Pancreas (tissue), 10 donors: Measurements from ENCODE around the gene LRRC57. TPM values are rescaled to one million over a fixed set of nuclear protein-coding genes. Genes with fewer than 3 reads are reported as not detected.

Source experiments
- ATAC-seq, 4 donors: fragments of 200-7000 bp; cut with Tn5 transposase; one replicate each; pipeline versions ENCODE4 v1.8.0 to v1.9.1; 2020; ENCODE audit warnings: mild to moderate bottlenecking in 4 of 4, moderate library complexity in 4 of 4
- DNase-seq, 6 donors: peaks; one replicate each; pipeline ENCODE4 v3.0.0-alpha.2; 2020
- FAIRE-seq: peaks from 2 replicates; lab custom pipeline; 2012; peaks lifted over from hg19 to GRCh38; lab: Jason Lieb, UNC
- H3K27ac ChIP-seq, 4 donors: fragments of 200-600 bp; sonication (generic); 1 replicate in 3 of 4; 2 replicates in 1 of 4; pipeline versions ENCODE4 v1.5.0 to v1.8.0; 2020
- H3K27me3 ChIP-seq, 4 donors: fragments of 200-600 bp; one replicate each; pipeline ENCODE4 v1.8.0; 2021
- H3K36me3 ChIP-seq, 3 donors: fragments of 200-600 bp; sonication (generic) in 1 of 3; one replicate each; pipeline versions ENCODE4 v1.5.0 to v1.8.0; 2020 to 2021
- H3K4me1 ChIP-seq, 3 donors: fragments of 200-600 bp; one replicate each; pipeline ENCODE4 v1.8.0; 2021
- H3K4me3 ChIP-seq, 4 donors: fragments of 200-600 bp; sonication (generic) in 2 of 4; one replicate each; pipeline versions ENCODE4 v1.5.0 to v1.8.0; 2020 to 2021
- H3K9me3 ChIP-seq, 4 donors: fragments of 200-600 bp; one replicate each; pipeline ENCODE4 v1.8.0; 2021
- WGBS, 2 donors: extraction: QIAGEN DNeasy Blood & Tissue Kit; methylation state at CpG; one replicate each; pipeline ENCODE4 v1.1.7; 2013; 5-methylcytosine and 5-hydroxymethylcytosine counted together
- intact Hi-C, 3 donors: fragments of 100-400 bp; cut with DNase I; formaldehyde crosslinking; loops; one replicate each; pipeline versions ENCODE4 v1.11.1 to v1.14.2; 2022
- polyA plus RNA-seq, 2 donors: library from polyadenylated mRNA; stranded (reverse); fragments of 200-250 nt; gene quantifications; one replicate each; pipeline ENCODE4 v1.2.3, GENCODE V29; 2013
- total RNA-seq, 6 donors: library from RNA; stranded (reverse); fragmentation: NEBNext Ultra II Directional in 4 of 6; extraction: Animal tissue kit (Norgen Biotek cat#: 25700) in 4 of 6; gene quantifications; one replicate each; pipeline versions ENCODE4 v1.2.1 to v1.2.4, GENCODE V29; 2021 to 2023
- TF ChIP-seq, protein P1 (sequence below), 4 donors: fragments of 200-600 bp; sonication (generic) in 3 of 4; IDR thresholded peaks; one replicate each; pipeline versions ENCODE4 v1.5.0 to v1.8.0; 2021; ENCODE audit warnings: antibody characterized with exemption in 4 of 4
- donor health status: healthy with polysubstance abuse.
- donor health status: DM: no; HTN: no; CAD: no; lungs with moderate emphysema.
- donor health status: DM: no; HTN: no; CAD: no.
- donor health status: control.
- donor health status: control.
- donor health status: Bipolar disorder and iron deficiency.
- donor health status: DM: yes; HTN: yes; CAD: no.
- donor health status: DM: no; HTN: no; CAD: no.
- donor health status: DM: no; HTN: no; CAD: no.
- donor health status: DM: yes; HTN: yes; CAD: no.

Gene LRRC57
- total and polyA plus RNA-seq, 8 donors = 3.8 to 14.8 (median 8.0) TPM

DNA sequence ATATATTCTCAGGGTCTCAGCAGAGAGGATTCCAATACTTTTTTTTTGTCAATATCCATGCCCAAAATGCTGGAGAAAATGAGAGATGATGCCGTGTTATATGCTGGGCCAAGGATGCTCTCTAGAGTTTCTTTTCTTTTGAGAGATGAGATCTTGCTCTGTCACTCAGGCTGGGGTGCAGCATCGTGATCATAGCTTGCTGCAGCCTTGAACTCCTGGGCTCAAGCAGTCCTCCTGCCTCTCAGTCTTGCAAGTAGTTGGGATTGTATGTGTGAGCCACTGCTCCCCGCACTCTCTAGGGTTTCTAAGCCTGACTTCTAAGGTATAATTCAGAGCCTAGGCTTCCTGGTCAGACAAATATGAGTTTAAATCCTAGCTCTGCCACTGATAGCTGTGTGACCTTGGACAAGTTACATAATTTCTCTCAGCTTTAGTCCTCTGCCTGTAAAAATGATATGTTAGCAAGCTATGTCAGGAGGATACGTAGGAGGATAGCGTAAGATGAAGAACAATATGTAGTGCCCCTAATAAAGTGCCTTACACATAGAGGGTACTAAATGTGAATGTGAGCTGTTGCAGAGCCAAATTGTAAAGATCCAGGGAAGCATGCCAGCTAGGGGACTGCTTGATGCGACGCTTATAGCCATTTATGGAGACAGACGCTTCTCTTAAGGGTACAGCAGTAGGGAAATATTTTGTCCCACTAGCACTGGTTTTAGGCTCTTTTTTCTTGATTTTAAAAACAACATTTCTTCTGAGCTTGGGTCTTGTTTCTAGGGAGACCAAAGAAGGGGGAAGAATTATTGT lies 34.2 kb upstream of the LRRC57 start:
- 82 to 91% methylated on average over 8 of the region's 8 CpGs for WGBS, 2 donors
- intact Hi-C loops = no loop called here
- ATAC-seq (no peak), DNase-seq (no peak), FAIRE-seq (no peak)
- no peaks in the 10 kb centered on the region for H3K36me3 ChIP-seq
- no peak overlapping the region for H3K27ac ChIP-seq
- H3K27me3 ChIP-seq = no peaks in the 10 kb centered on the region
- TF ChIP-seq, protein P1, sequence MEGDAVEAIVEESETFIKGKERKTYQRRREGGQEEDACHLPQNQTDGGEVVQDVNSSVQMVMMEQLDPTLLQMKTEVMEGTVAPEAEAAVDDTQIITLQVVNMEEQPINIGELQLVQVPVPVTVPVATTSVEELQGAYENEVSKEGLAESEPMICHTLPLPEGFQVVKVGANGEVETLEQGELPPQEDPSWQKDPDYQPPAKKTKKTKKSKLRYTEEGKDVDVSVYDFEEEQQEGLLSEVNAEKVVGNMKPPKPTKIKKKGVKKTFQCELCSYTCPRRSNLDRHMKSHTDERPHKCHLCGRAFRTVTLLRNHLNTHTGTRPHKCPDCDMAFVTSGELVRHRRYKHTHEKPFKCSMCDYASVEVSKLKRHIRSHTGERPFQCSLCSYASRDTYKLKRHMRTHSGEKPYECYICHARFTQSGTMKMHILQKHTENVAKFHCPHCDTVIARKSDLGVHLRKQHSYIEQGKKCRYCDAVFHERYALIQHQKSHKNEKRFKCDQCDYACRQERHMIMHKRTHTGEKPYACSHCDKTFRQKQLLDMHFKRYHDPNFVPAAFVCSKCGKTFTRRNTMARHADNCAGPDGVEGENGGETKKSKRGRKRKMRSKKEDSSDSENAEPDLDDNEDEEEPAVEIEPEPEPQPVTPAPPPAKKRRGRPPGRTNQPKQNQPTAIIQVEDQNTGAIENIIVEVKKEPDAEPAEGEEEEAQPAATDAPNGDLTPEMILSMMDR (IDR thresholded peaks at IDR 0.05) = no peak
- H3K4me3 ChIP-seq = no peak overlapping the region
- H3K9me3 ChIP-seq = no peaks in the 10 kb centered on the region
- peaks cover 0 to 4% (median 0%) of the 10 kb centered on the region in 3 donors for H3K4me1 ChIP-seq

DNA sequence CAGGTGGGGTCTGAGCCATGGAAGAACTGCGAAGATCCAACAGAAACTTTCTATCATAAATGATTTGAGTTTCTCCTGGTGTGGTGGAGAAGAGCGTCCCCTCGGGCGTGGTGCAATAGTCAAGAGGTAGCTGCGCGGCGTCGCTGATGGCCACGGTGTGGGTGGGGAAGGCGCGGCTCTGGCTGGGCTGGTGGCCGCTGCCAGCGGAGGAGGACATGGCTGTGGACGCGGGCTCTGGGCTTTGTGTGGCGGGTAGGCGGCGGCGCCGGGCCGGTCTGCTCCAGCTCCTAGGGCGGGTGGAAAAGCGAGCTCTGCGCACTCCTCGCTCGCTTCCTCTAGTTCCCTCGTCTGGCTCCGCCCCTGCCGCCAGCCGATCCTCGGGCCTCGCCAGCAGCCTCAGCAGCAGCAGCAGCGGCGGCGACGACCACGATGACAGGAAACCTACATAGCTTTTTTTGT lies 32.7 kb upstream of the LRRC57 start:
- WGBS, 2 donors = 0 to 1% methylated on average over 35 to 37 of the region's 37 CpGs
- Histone ChIP-seq H3K4me1 (peaks cover 0 to 4% (median 0%) of the 10 kb centered on the region in 3 donors), H3K27ac (peak overlapping the region in 2 of 4 donors; percentile 15 to 50), H3K4me3 (peak overlapping the region; percentile 2 to 50 (median 26)), H3K36me3 (no peaks in the 10 kb centered on the region), H3K27me3 (no peaks in the 10 kb centered on the region), H3K9me3 (no peaks in the 10 kb centered on the region)
- TF ChIP-seq, protein P1 (IDR thresholded peaks at IDR 0.05) = no peak
- ATAC-seq (peak; percentile 94 to 99 (median 98)), FAIRE-seq (no peak), DNase-seq (peak; percentile 71 to 90 (median 83))
- intact Hi-C loops = no loop called here

DNA sequence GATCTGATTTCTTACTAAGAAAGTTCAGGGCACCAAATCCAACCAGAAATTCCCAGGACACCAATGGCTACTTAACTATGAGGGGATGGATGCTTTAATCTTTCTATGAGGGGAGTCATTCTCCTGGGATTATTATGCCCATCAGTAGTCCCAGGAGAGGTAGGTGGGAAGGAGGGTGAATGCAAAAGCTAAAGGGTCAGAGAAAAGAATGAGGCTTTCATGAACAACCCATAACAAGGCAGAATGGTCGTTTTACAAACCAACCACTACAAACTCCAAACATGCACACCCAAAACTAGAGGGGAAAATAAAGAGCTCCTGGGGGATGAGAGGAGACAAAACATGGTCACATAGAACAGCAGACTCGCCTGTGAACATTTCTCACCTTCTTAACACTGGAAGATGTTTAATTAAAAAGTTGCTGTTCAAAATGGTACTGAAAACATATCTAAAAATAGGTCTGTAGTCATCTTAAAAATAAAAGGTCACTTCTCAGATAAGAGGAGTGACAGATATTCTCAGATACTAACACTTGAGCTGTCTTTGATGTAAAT lies 30.5 kb upstream of the LRRC57 start:
- DNase-seq (no peak), FAIRE-seq (no peak), ATAC-seq (no peak)
- no peaks in the 10 kb centered on the region for H3K27me3 ChIP-seq
- H3K4me3 ChIP-seq = no peak overlapping the region
- WGBS, 2 donors = 51 to 73% methylated on average over 2 of the region's 2 CpGs
- H3K9me3 ChIP-seq = no peaks in the 10 kb centered on the region
- no peaks in the 10 kb centered on the region for H3K36me3 ChIP-seq
- no peak overlapping the region for H3K27ac ChIP-seq
- intact Hi-C loops = no loop called here
- TF ChIP-seq, protein P1 (IDR thresholded peaks at IDR 0.05) = no peak
- H3K4me1 ChIP-seq = peaks cover 0 to 8% (median 0%) of the 10 kb centered on the region in 3 donors

DNA sequence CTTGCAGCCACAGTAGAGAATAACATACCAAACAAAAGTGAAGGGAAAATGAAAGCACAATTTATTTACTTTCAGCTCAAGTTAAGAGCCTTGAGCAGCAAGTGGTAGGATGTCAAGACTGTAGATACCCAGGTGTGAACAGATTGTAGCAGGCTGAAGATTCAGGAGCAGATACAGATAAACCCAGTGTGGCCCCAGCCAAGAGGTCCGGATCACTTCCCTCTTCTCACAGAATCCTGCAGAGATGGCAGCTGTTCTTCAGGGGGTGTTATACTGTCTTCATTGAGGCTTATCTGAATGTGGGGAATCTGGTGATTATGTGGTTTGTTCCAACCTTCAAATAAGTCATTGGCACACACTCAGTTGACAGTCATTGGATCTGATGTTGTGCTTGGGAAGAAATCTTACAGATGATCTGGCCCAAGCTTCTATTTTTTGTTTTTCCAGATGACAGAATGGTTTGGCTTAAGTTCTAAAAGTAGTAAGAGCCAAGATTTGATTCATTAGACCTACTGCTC lies 29.0 kb upstream of the LRRC57 start:
- no peaks in the 10 kb centered on the region for H3K36me3 ChIP-seq
- 38 to 57% methylated on average over 1 of the region's 1 CpG for WGBS, 2 donors
- TF ChIP-seq, protein P1 (IDR thresholded peaks at IDR 0.05) = no peak
- no peaks in the 10 kb centered on the region for H3K9me3 ChIP-seq
- peaks cover 0 to 8% (median 0%) of the 10 kb centered on the region in 3 donors for H3K4me1 ChIP-seq
- ATAC-seq (no peak), DNase-seq (no peak), FAIRE-seq (no peak)
- H3K27ac ChIP-seq = no peak overlapping the region
- H3K4me3 ChIP-seq = no peak overlapping the region
- intact Hi-C loops = no loop called here
- no peaks in the 10 kb centered on the region for H3K27me3 ChIP-seq
